ENCODE measurements around the gene RBM17.
"Not testable (repeated sequence)": the region's sequence is repeated elsewhere in the genome, so short reads cannot be mapped to it uniquely, and the experiment has no call there.

Gene RBM17

GRCh38 chr10:6088721-6089333, at the start of gene RBM17:
Gene RBM17 (plus strand): TSS chr10:6089034. CDS start chr10:6097066, 8,032 bp downstream.
- DNase-seq = peak; percentile 90

- no peak for DNase-seq
Measured at GRCh38 chr10:6039711-6040110, 49.1 kb upstream of the RBM17 start.

- DNase-seq = no peak
Measured at GRCh38 chr10:6040205-6040604, 48.6 kb upstream of the RBM17 start.

- DNase-seq = not testable (repeated sequence)
Measured at GRCh38 chr10:6043377-6043776, 45.5 kb upstream of the RBM17 start.

- no peak for DNase-seq
Measured at GRCh38 chr10:6044060-6044459, 44.8 kb upstream of the RBM17 start.

- DNase-seq = no peak
Measured at GRCh38 chr10:6044751-6045313, 44.0 kb upstream of the RBM17 start.

GRCh38 chr10:6045314-6045848, 43.5 kb upstream of the RBM17 start:
- no peak for DNase-seq

- DNase-seq = no peak
Measured at GRCh38 chr10:6045878-6046772, 42.7 kb upstream of the RBM17 start.

- no peak for DNase-seq
Measured at GRCh38 chr10:6046773-6047611, 41.8 kb upstream of the RBM17 start.

GRCh38 chr10:6047847-6048246, 41.0 kb upstream of the RBM17 start:
- no peak for DNase-seq

GRCh38 chr10:6048281-6049030, 40.4 kb upstream of the RBM17 start:
- DNase-seq = no peak

GRCh38 chr10:6049031-6049400, 39.8 kb upstream of the RBM17 start:
- no peak for DNase-seq

GRCh38 chr10:6050801-6051445, 37.9 kb upstream of the RBM17 start:
- no peak for DNase-seq

- DNase-seq = no peak
Measured at GRCh38 chr10:6052247-6053221, 36.3 kb upstream of the RBM17 start.

- DNase-seq = no peak
Measured at GRCh38 chr10:6053303-6053702, 35.5 kb upstream of the RBM17 start.

GRCh38 chr10:6053816-6054631, 34.8 kb upstream of the RBM17 start:
- DNase-seq = no peak

- DNase-seq = no peak
Measured at GRCh38 chr10:6054884-6055283, 34.0 kb upstream of the RBM17 start.

GRCh38 chr10:6055929-6056328, 32.9 kb upstream of the RBM17 start:
- no peak for DNase-seq

GRCh38 chr10:6056411-6057135, 32.3 kb upstream of the RBM17 start:
- DNase-seq = no peak
